Neutrophil (primary cell): Measurements from ENCODE around the gene RNASE1.
"Not testable (repeated sequence)": the region's sequence is repeated elsewhere in the genome, so short reads cannot be mapped to it uniquely, and the experiment has no call there.

Experiments used
- H3K27ac ChIP-seq: fragments of 200-600 bp; sonication (generic); 2 replicates; pipeline ENCODE4 v1.5.1; 2016; ENCODE audit warnings: mild to moderate bottlenecking, moderate library complexity
- H3K27me3 ChIP-seq: fragments of 200-600 bp; sonication (generic); 2 replicates; pipeline ENCODE4 v1.6.0; 2016; ENCODE audit warnings: mild to moderate bottlenecking
- H3K36me3 ChIP-seq: fragments of 200-600 bp; sonication (generic); 2 replicates; pipeline ENCODE4 v1.5.1; 2017
- H3K4me1 ChIP-seq, 2 experiments: fragments of 200-600 bp in 1 of 2; sonication (generic) in 1 of 2; 1 replicate in 1 of 2; 2 replicates in 1 of 2; pipeline versions ENCODE4 v1.5.1 to v1.6.1; 2013 to 2016; ENCODE audit warnings: low read depth in 1 of 2, low read length in 1 of 2, mild to moderate bottlenecking in 1 of 2, moderate library complexity in 1 of 2; ENCODE audit not compliant: control insufficient read depth in 1 of 2, insufficient read depth in 1 of 2
- H3K4me3 ChIP-seq, 2 experiments: fragments of 200-600 bp in 1 of 2; sonication (generic) in 1 of 2; 1 replicate in 1 of 2; 2 replicates in 1 of 2; pipeline ENCODE4 v1.5.1; 2013 to 2016; ENCODE audit warnings: low read depth in 1 of 2, low read length in 1 of 2, mild to moderate bottlenecking in 1 of 2, moderate library complexity in 1 of 2
- H3K9me3 ChIP-seq: fragments of 200-600 bp; sonication (generic); 2 replicates; pipeline ENCODE4 v1.5.1; 2016
- TF ChIP-seq, protein P1 (sequence below): fragments of 200-600 bp; sonication (generic); IDR thresholded peaks from 2 replicates; pipeline ENCODE4 v1.5.1; 2016; ENCODE audit warnings: antibody characterized with exemption

Gene RNASE1

DNA sequence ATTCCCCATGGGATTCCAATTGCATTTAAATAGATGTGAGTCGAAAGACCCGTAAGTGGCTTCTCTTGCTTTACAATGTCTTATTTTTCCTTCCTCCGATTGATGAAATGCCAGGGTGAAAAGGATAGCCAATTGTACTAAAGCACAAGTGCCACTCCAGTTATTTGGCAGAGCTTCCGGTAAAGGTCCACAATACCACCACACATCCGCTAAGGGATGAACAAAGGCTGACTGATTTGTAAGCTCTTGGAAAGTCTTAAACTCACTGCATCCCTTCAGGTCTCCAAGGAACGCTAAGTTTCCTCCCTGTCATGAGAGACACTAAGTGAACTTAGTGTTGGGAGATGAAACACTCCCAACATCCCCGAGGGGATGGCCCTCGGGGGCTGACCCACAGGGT lies 21.2 kb upstream of the RNASE1 start:
- no peaks in the 10 kb centered on the region for H3K9me3 ChIP-seq
- no peak overlapping the region for H3K4me3 ChIP-seq
- TF ChIP-seq, protein P1, sequence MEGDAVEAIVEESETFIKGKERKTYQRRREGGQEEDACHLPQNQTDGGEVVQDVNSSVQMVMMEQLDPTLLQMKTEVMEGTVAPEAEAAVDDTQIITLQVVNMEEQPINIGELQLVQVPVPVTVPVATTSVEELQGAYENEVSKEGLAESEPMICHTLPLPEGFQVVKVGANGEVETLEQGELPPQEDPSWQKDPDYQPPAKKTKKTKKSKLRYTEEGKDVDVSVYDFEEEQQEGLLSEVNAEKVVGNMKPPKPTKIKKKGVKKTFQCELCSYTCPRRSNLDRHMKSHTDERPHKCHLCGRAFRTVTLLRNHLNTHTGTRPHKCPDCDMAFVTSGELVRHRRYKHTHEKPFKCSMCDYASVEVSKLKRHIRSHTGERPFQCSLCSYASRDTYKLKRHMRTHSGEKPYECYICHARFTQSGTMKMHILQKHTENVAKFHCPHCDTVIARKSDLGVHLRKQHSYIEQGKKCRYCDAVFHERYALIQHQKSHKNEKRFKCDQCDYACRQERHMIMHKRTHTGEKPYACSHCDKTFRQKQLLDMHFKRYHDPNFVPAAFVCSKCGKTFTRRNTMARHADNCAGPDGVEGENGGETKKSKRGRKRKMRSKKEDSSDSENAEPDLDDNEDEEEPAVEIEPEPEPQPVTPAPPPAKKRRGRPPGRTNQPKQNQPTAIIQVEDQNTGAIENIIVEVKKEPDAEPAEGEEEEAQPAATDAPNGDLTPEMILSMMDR = no peak
- no peaks in the 10 kb centered on the region for H3K36me3 ChIP-seq
- H3K27ac ChIP-seq = no peak overlapping the region
- H3K4me1 ChIP-seq = peaks cover 0 to 4% of the 10 kb centered on the region in 2 experiments
- no peaks in the 10 kb centered on the region for H3K27me3 ChIP-seq

DNA sequence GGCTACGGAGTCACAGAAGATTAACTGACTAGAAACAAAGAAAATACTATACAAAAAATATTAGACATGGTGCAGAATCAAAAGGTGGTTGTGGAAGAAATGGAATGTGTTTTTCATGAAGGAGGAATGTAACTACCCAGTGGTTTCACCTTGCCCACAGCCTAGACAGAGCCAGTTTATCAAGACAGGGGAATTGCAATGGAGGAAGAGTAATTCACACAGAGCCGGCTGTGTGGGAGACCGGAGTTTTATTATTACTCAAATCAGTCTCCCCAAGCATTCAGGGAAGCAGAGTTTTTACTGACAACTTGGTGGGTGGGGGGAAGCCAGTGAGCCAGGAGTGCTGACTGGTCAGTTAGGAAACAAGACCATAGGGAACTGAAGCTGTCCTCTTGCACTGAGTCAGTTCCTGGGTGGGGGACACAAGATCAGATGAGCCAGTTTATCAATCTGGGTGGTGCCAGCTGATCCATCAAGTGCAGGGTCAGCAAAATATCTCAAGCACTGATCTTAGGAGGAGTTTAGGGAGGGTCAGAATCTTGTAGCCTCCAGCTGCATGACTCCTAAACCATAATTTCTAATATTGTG lies 19.0 kb upstream of the RNASE1 start:
- not testable (repeated sequence) for H3K27me3 ChIP-seq, H3K36me3 ChIP-seq, H3K9me3 ChIP-seq, H3K27ac ChIP-seq, H3K4me3 ChIP-seq, H3K4me1 ChIP-seq

DNA sequence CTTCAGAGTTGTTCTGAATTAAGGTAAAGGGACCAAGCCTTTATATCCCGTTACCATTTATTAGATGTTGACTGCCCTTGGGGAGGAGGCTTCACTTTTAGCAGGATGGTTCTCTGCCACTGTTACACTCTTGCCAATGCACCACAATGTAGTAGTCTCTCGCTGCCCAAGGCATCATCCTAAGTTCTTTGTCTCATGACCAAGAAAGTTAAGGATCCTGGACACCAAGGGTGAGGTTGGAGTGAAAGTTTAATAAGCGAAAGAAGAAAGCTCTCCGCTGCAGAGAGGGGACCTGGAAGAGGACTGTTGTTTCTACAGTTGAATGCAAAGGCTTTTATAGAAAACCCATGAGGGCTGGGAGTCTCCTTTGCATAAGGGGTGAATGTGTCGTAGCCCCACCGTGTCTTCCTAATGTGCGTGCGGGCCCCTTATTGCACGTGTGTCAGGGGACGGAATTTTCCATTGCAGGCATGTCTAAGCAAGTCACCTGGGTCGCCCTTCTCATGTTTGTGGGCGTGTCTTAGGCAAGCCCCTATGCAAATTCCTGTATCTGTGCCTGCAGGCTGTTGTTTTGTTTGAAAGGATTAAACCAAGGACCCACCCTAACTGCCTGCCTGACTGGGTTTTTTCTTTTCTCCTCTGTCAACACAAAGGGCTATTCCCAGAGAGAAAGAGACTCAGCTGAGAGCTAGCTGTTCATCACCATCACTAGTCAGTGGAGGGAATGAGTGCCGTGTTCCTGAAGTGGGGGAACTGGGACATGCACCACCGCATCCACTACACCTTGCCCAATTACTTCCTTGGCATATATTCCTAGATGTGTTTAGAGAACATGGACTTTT lies 17.6 kb upstream of the RNASE1 start:
- Histone ChIP-seq H3K4me3 (no peak overlapping the region), H3K27me3 (no peaks in the 10 kb centered on the region), H3K9me3 (no peaks in the 10 kb centered on the region), H3K36me3 (no peaks in the 10 kb centered on the region), H3K4me1 (no peaks in the 10 kb centered on the region), H3K27ac (no peak overlapping the region)
- TF ChIP-seq, protein P1 = no peak

DNA sequence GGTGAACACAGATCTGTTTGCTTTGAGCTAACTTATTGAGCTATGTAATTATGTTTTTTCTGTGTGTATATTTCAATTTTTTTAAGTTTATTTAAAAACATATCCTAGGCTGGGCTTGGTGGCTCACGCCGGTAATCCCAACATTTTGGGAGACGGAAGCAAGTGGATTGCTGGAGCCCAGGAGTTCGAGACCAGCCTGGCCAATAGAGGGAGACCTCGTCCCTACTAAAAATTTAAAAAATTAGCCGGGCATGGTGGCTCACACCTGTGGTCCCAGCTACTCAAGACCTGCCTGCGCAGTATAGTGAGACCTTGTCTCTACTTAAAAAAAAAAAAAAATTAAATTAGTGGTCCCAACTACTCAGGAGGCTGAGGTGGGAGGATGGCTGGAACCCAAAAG lies 16.2 kb upstream of the RNASE1 start:
- TF ChIP-seq, protein P1 = no peak
- no peak overlapping the region for H3K4me3 ChIP-seq
- no peaks in the 10 kb centered on the region for H3K9me3 ChIP-seq
- no peaks in the 10 kb centered on the region for H3K36me3 ChIP-seq
- no peak overlapping the region for H3K27ac ChIP-seq
- H3K27me3 ChIP-seq = no peaks in the 10 kb centered on the region
- H3K4me1 ChIP-seq = no peaks in the 10 kb centered on the region

DNA sequence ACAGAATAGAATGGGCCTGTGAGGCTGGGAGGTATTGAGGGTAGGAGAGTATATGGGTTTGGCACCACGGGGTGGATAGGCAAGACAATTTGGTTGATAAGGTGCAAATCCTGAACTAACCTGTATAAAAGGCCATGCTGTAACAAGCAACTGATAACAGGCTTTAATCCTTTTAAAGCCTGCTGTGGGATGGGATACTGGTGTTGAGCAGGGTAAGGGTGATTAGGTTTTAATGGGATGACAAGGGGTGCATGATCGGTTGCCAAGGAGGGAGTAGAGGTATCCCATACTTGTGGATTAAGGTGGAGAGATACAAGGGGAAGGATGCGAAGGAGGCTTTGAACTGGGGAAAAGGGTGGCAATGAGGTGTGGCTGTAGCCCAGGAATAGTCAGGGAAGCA lies 13.3 kb upstream of the RNASE1 start:
- not testable (repeated sequence) for H3K4me1 ChIP-seq, H3K27me3 ChIP-seq, H3K9me3 ChIP-seq, H3K36me3 ChIP-seq, H3K4me3 ChIP-seq, H3K27ac ChIP-seq

DNA sequence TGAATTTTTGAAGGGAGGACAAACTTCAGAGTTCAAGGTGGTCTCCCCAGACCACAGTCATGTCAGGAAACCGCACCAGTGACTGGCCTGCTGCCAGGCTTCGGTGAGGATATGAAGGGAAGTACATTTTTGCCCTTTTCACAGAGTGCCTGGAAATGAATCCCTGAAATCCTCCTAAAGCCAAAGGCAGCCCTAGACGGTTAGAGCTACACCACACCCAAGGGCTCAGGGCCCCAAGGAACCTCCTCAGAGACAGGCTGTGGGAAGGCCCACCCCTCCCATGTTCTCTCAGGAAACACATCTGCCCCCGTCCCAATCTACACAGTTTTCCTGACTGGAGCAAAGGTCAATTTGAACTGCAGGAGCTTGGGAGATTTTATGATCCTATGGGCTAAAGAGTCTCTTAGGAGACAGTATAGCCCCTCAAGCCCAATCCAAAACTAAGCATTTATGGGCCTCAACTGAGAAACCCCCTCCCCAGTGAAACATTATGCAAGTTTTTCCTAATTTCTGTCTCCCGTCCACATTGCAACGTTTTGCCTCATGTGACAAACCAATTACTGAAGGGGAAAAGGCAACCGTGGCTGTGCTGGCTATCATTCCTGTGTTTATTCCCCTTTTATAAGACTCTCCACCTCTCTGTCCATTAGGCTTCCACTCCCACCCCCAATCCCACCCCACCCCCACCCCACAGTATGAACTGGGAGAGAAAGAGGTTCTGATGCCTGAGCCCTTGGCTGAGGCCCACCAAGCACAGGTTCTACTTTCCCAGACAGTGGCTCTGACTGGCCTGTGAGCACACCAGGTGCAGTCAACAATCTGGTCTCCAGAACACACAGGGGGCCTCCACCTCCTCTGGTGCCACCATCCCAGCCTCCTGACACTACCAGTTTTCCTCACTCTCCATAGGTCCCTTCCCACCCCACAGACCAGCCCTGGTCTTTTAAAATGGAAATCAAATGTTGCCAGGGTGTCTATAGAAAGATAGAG lies 9.6 kb upstream of the RNASE1 start:
- Histone ChIP-seq H3K36me3 (no peaks in the 10 kb centered on the region), H3K27me3 (no peaks in the 10 kb centered on the region), H3K4me1 (peaks cover 3 to 5% of the 10 kb centered on the region in 2 experiments), H3K4me3 (no peak overlapping the region), H3K27ac (no peak overlapping the region), H3K9me3 (no peaks in the 10 kb centered on the region)
- TF ChIP-seq, protein P1 = no peak
